Activated T-cell treated with anti-CD3 and anti-CD28 coated beads, Interleukin-2, amount 50 U/mL, for 72 hours (primary cell): ENCODE data around the gene SH3TC2. TPM values are rescaled to one million over a fixed set of nuclear protein-coding genes. Genes with fewer than 3 reads are reported as not detected.

Experiments
- ATAC-seq, 2 donors: fragments of 150-1000 bp; cut with Tn5 transposase; replicated peaks in 1 of 2; 2 replicates each; pipeline ENCODE4 v1.10.0; 2021; ENCODE audit warnings: moderate library complexity in 2 of 2, mild to moderate bottlenecking in 1 of 2
- DNase-seq, 2 donors: peaks; one replicate each; pipeline ENCODE4 v3.0.0; 2021 to 2022; ENCODE audit warnings: mixed read lengths in 1 of 2
- H3K27ac Mint-ChIP-seq: one replicate; pipeline ENCODE4 v1.8.0; 2022; ENCODE audit warnings: mild to moderate bottlenecking, moderate library complexity, mixed read lengths
- H3K27me3 Mint-ChIP-seq: one replicate; pipeline ENCODE4 v1.8.0; 2022; ENCODE audit warnings: low read depth, mixed read lengths
- H3K36me3 Mint-ChIP-seq, 2 donors: one replicate each; pipeline ENCODE4 v1.8.0; 2022; ENCODE audit warnings: mixed read lengths in 2 of 2, mild to moderate bottlenecking in 1 of 2; ENCODE audit not compliant: insufficient read depth in 2 of 2
- H3K4me1 Mint-ChIP-seq: one replicate; pipeline ENCODE4 v1.8.0; 2022; ENCODE audit warnings: low read depth, mixed read lengths
- H3K4me3 Mint-ChIP-seq, 2 donors: one replicate each; pipeline ENCODE4 v1.8.0; 2022; ENCODE audit warnings: mild to moderate bottlenecking in 2 of 2, mixed read lengths in 2 of 2, moderate library complexity in 2 of 2
- H3K9me3 Mint-ChIP-seq, 2 donors: one replicate each; pipeline ENCODE4 v1.8.0; 2022; ENCODE audit warnings: mixed read lengths in 2 of 2
- total RNA-seq, 2 donors: library from RNA; stranded (reverse); gene quantifications; one replicate each; pipeline ENCODE4 v1.2.3, GENCODE V29; 2022

SH3TC2 gene
- total RNA-seq, 2 donors from 2014 or later = 0.24 TPM; not detected in 1

GRCh38 chr5:148980731-148981130 is 82.1 kb downstream of the SH3TC2 start:
- Mint-ChIP-seq H3K9me3 (no peaks in the 10 kb centered on the region), H3K36me3 (no peaks in the 10 kb centered on the region)
- ATAC-seq = no peak

GRCh38 chr5:148979083-148979723 is 83.7 kb downstream of the SH3TC2 start:
- ATAC-seq = no peak
- DNase-seq = no peak
- H3K27ac Mint-ChIP-seq = no peak overlapping the region
- H3K4me1 Mint-ChIP-seq = no peaks in the 10 kb centered on the region
- no peak overlapping the region for H3K4me3 Mint-ChIP-seq
- H3K27me3 Mint-ChIP-seq = peaks cover 12% of the 10 kb centered on the region
- H3K36me3 Mint-ChIP-seq = no peaks in the 10 kb centered on the region
- H3K9me3 Mint-ChIP-seq = no peaks in the 10 kb centered on the region

More at GRCh38 chr5:148980731-148981130, 82.1 kb downstream of the SH3TC2 start:
- peaks cover 11% of the 10 kb centered on the region for H3K27me3 Mint-ChIP-seq
- H3K4me3 Mint-ChIP-seq = no peak overlapping the region
- no peaks in the 10 kb centered on the region for H3K4me1 Mint-ChIP-seq
- DNase-seq = no peak
- no peak overlapping the region for H3K27ac Mint-ChIP-seq

- no peak for ATAC-seq
- no peak overlapping the region for H3K27ac Mint-ChIP-seq
- no peaks in the 10 kb centered on the region for H3K36me3 Mint-ChIP-seq
- no peak for DNase-seq
- peaks cover 18% of the 10 kb centered on the region for H3K27me3 Mint-ChIP-seq
- H3K4me1 Mint-ChIP-seq = no peaks in the 10 kb centered on the region
- no peak overlapping the region for H3K4me3 Mint-ChIP-seq
- no peaks in the 10 kb centered on the region for H3K9me3 Mint-ChIP-seq
These were observed 84.3 kb downstream of the SH3TC2 start for GRCh38 chr5:148978370-148979082.

GRCh38 chr5:148976569-148977381 is 86.1 kb downstream of the SH3TC2 start:
- peaks cover 18% of the 10 kb centered on the region for H3K27me3 Mint-ChIP-seq
- H3K4me3 Mint-ChIP-seq = no peak overlapping the region
- no peak for ATAC-seq
- H3K4me1 Mint-ChIP-seq = no peaks in the 10 kb centered on the region
- no peaks in the 10 kb centered on the region for H3K36me3 Mint-ChIP-seq
- H3K9me3 Mint-ChIP-seq = no peaks in the 10 kb centered on the region
- no peak overlapping the region for H3K27ac Mint-ChIP-seq
- DNase-seq = no peak

GRCh38 chr5:148974642-148975327 is 88.1 kb downstream of the SH3TC2 start:
- no peak overlapping the region for H3K27ac Mint-ChIP-seq
- DNase-seq (no peak), ATAC-seq (no peak)
- H3K36me3 Mint-ChIP-seq = no peaks in the 10 kb centered on the region
- H3K9me3 Mint-ChIP-seq = no peaks in the 10 kb centered on the region
- peaks cover 12% of the 10 kb centered on the region for H3K27me3 Mint-ChIP-seq
- H3K4me1 Mint-ChIP-seq = no peaks in the 10 kb centered on the region
- H3K4me3 Mint-ChIP-seq = no peak overlapping the region

GRCh38 chr5:148973455-148973854 is 89.4 kb downstream of the SH3TC2 start:
- no peak overlapping the region for H3K27ac Mint-ChIP-seq
- ATAC-seq = no peak
- no peaks in the 10 kb centered on the region for H3K9me3 Mint-ChIP-seq
- no peak for DNase-seq
- no peaks in the 10 kb centered on the region for H3K36me3 Mint-ChIP-seq
- H3K4me1 Mint-ChIP-seq = no peaks in the 10 kb centered on the region
- H3K4me3 Mint-ChIP-seq = no peak overlapping the region
- peaks cover 9% of the 10 kb centered on the region for H3K27me3 Mint-ChIP-seq

- no peak for ATAC-seq
These were observed 89.9 kb downstream of the SH3TC2 start for GRCh38 chr5:148972974-148973374.

GRCh38 chr5:148972396-148972795 is 90.5 kb downstream of the SH3TC2 start:
- H3K27me3 Mint-ChIP-seq = peaks cover 7% of the 10 kb centered on the region
- DNase-seq = no peak
- H3K27ac Mint-ChIP-seq = no peak overlapping the region
- no peak overlapping the region for H3K4me3 Mint-ChIP-seq
- no peaks in the 10 kb centered on the region for H3K36me3 Mint-ChIP-seq
- no peaks in the 10 kb centered on the region for H3K4me1 Mint-ChIP-seq
- no peak for ATAC-seq
- H3K9me3 Mint-ChIP-seq = no peaks in the 10 kb centered on the region

More at GRCh38 chr5:148972974-148973374, 89.9 kb downstream of the SH3TC2 start:
- DNase-seq = no peak
- H3K9me3 Mint-ChIP-seq = no peaks in the 10 kb centered on the region
- no peaks in the 10 kb centered on the region for H3K4me1 Mint-ChIP-seq
- H3K4me3 Mint-ChIP-seq = no peak overlapping the region
- no peaks in the 10 kb centered on the region for H3K36me3 Mint-ChIP-seq
- H3K27me3 Mint-ChIP-seq = peaks cover 7% of the 10 kb centered on the region
- H3K27ac Mint-ChIP-seq = no peak overlapping the region

GRCh38 chr5:148970876-148971275 is 92.0 kb downstream of the SH3TC2 start:
- Mint-ChIP-seq H3K27ac (no peak overlapping the region), H3K4me1 (no peaks in the 10 kb centered on the region), H3K9me3 (no peaks in the 10 kb centered on the region), H3K27me3 (peaks cover 12% of the 10 kb centered on the region), H3K36me3 (no peaks in the 10 kb centered on the region), H3K4me3 (no peak overlapping the region)
- no peak for DNase-seq
- no peak for ATAC-seq

- Mint-ChIP-seq H3K27me3 (peaks cover 12% of the 10 kb centered on the region), H3K4me1 (no peaks in the 10 kb centered on the region), H3K4me3 (no peak overlapping the region), H3K27ac (no peak overlapping the region), H3K36me3 (no peaks in the 10 kb centered on the region), H3K9me3 (no peaks in the 10 kb centered on the region)
- DNase-seq (no peak), ATAC-seq (no peak)
These were observed 92.6 kb downstream of the SH3TC2 start for GRCh38 chr5:148970228-148970627.

GRCh38 chr5:148969291-148969690 is 93.6 kb downstream of the SH3TC2 start:
- Mint-ChIP-seq H3K4me1 (no peaks in the 10 kb centered on the region), H3K27ac (no peak overlapping the region), H3K4me3 (no peak overlapping the region), H3K27me3 (peaks cover 12% of the 10 kb centered on the region), H3K36me3 (no peaks in the 10 kb centered on the region), H3K9me3 (no peaks in the 10 kb centered on the region)
- no peak for ATAC-seq
- no peak for DNase-seq

- Mint-ChIP-seq H3K27ac (no peak overlapping the region), H3K4me1 (peaks cover 5% of the 10 kb centered on the region), H3K27me3 (peaks cover 5% of the 10 kb centered on the region), H3K36me3 (no peaks in the 10 kb centered on the region), H3K4me3 (no peak overlapping the region), H3K9me3 (no peaks in the 10 kb centered on the region)
- no peak for ATAC-seq
- DNase-seq = no peak
These were observed 94.6 kb downstream of the SH3TC2 start for GRCh38 chr5:148968311-148968710.

GRCh38 chr5:148967783-148968182 is 95.1 kb downstream of the SH3TC2 start:
- no peak overlapping the region for H3K27ac Mint-ChIP-seq
- DNase-seq = no peak
- no peaks in the 10 kb centered on the region for H3K9me3 Mint-ChIP-seq
- no peak for ATAC-seq
- no peaks in the 10 kb centered on the region for H3K36me3 Mint-ChIP-seq
- H3K27me3 Mint-ChIP-seq = peaks cover 5% of the 10 kb centered on the region
- peaks cover 5% of the 10 kb centered on the region for H3K4me1 Mint-ChIP-seq
- no peak overlapping the region for H3K4me3 Mint-ChIP-seq
